Amniotic stem cell (primary cell): ENCODE data around the gene MKRN3.
"Not testable (repeated sequence)": the region's sequence is repeated elsewhere in the genome, so short reads cannot be mapped to it uniquely, and the experiment has no call there.

Source experiments
- DNase-seq: peaks from one replicate; lab custom pipeline; 2025; lab: John Stamatoyannopoulos, UW

The MKRN3 gene

DNA sequence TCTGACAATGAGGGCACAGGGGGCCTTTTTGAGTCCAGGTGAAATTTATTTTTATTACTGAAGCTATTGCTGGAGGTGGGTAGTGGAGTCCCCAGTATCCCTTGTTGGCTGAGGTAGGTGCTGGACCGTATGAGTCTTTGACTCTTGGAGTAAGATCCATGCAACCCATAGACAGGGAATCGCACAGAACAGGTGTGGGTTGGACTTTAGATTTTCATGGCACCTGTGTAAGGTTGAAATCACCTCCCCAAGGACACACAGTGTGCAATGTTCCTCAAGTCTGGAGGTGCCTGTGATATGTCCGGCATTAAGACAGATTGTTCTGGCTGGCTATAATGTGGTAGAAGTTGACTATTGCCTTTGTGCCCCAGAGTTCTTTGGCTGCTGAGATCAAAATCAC, 23.5 kb downstream of the MKRN3 start:
- no peak for DNase-seq

DNA sequence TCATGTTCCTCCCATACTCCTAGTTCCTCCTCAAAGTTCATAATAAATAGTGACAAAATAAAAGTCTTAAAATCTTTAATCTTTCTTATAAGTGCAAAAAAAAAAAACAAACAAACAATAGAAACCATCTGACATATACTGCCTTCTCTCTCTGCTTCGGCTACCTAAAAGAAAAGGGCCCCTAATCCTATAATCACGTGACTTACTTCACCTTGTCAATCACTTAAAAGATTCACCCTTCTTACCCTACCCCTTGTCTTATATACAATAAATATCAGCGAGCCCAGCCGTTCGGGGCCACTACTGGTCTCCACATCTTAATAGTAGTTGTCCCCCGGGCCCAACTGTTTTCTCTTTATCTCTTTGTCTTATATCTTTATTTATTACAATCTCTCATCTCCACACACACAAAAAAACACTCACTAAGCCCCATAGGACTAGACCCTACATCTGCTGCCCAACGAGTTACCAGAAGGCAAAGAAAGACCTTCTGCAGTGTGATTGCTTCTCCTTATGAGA, 28.8 kb downstream of the MKRN3 start:
- DNase-seq: no peak

- no peak for DNase-seq
These were observed 29.9 kb downstream of the MKRN3 start for GRCh38 chr15:23595368-23595767.

DNA sequence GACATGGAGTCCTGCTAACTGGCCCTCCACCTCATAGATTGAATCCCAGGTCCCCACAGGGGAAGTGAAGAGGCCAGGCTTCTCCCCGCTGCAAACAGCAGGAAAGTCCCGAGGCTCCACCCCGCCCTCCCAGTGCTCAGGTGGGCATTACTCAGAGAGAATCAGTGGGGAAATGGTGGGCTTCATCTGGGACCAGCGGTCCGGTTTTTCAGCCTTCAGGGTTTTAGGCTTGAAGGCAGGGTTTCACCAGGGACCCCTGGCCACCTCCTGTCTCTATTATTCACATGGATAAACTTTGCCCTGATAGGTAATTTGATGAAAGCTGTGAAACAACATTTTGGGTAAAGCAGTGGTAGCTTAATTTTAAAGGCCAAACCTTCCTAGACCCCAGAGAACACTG, 31.3 kb downstream of the MKRN3 start:
- no peak for DNase-seq

GRCh38 chr15:23597278-23597677, 31.8 kb downstream of the MKRN3 start:
- DNase-seq: not testable (repeated sequence)

GRCh38 chr15:23599053-23599452, 33.6 kb downstream of the MKRN3 start:
- no peak for DNase-seq

GRCh38 chr15:23602124-23602523, 36.6 kb downstream of the MKRN3 start:
- no peak for DNase-seq

GRCh38 chr15:23606226-23606625, 40.8 kb downstream of the MKRN3 start:
- no peak for DNase-seq

- DNase-seq: no peak
These were observed 51.1 kb downstream of the MKRN3 start for GRCh38 chr15:23616536-23616935.
